ENCODE measurements around the gene MYH6.
A peak's percentile ranks its signal among the peaks of the same experiment; 100 is the strongest.

The MYH6 gene

GRCh38 chr14:23352506-23353432, 55.3 kb downstream of the MYH6 start, which contains the start of gene SLC22A17:
Gene SLC22A17, minus strand, starts transcription at chr14:23352887.
- Histone ChIP-seq H2AK5ac (ENCODE audit: low read length) (peak within 1 kb of the TSS; percentile 3), H3K79me2 (ENCODE audit: control insufficient read depth, insufficient read depth, low read length, poor library complexity) (no peaks in the 10 kb centered on the region), H4K12ac (ENCODE audit: low read depth, low read length) (peak within 1 kb of the TSS; percentile 49), H3K23ac (ENCODE audit: low read length) (no peak within 1 kb of the TSS), H2BK120ac (ENCODE audit: insufficient read depth, low read length, poor library complexity) (no peak within 1 kb of the TSS), H3K9ac (ENCODE audit: low read length) (peak within 1 kb of the TSS; percentile 2), H3K27me3 (ENCODE audit: insufficient read depth, low read length) (peaks cover 2% of the 10 kb centered on the region), H3K4me2 (ENCODE audit: low read length) (peak within 1 kb of the TSS; percentile 88), H3K4ac (ENCODE audit: low read depth, low read length) (no peak within 1 kb of the TSS), H2BK5ac (ENCODE audit: low read depth, low read length, poor library complexity) (no peak within 1 kb of the TSS), H4K8ac (ENCODE audit: low read depth, low read length) (peak within 1 kb of the TSS; percentile 3), H3K4me3 (ENCODE audit: low read depth, low read length) (peak within 1 kb of the TSS; percentile 76), H3K27ac (ENCODE audit: low read depth, low read length) (peak within 1 kb of the TSS; percentile 55), H3K36me3 (ENCODE audit: control insufficient read depth in 1 of 2, insufficient read depth in 2 of 2, low read length in 2 of 2) (peaks cover 13 to 20% of the 10 kb centered on the region in 2 experiments), H3K4me1 (ENCODE audit: control insufficient read depth in 1 of 2, insufficient read depth in 2 of 2, low read length in 2 of 2) (peaks cover 6 to 13% of the 10 kb centered on the region in 2 experiments), H2BK12ac (ENCODE audit: low read length) (no peak within 1 kb of the TSS), H4K91ac (ENCODE audit: low read depth, low read length) (peak within 1 kb of the TSS; percentile 54), H3K18ac (ENCODE audit: low read length) (peak within 1 kb of the TSS; percentile 40), H3K9me3 (ENCODE audit: insufficient read depth, low read depth, low read length) (peaks cover 2% of the 10 kb centered on the region), H3K14ac (ENCODE audit: low read length) (peak within 1 kb of the TSS; percentile 41), H2AFZ (ENCODE audit: insufficient read depth, low read length, poor library complexity) (peak within 1 kb of the TSS; percentile 55), H3K79me1 (ENCODE audit: low read length) (peaks cover 5% of the 10 kb centered on the region)
- WGBS (ENCODE audit: extremely low coverage, insufficient coverage, insufficient read length): no CpG with 5 or more reads among the region's 42 CpGs
- peak; percentile 89 to 91 for DNase-seq

- H3K4ac ChIP-seq (ENCODE audit: low read depth, low read length): no peak overlapping the region
- H3K79me2 ChIP-seq (ENCODE audit: control insufficient read depth, insufficient read depth, low read length, poor library complexity): no peaks in the 10 kb centered on the region
- no peak overlapping the region for H4K8ac ChIP-seq (ENCODE audit: low read depth, low read length)
- peak overlapping the region; percentile 41 for H3K14ac ChIP-seq (ENCODE audit: low read length)
- H3K36me3 ChIP-seq (ENCODE audit: control insufficient read depth in 1 of 2, insufficient read depth in 2 of 2, low read length in 2 of 2): peaks cover 15 to 18% of the 10 kb centered on the region in 2 experiments
- H3K23ac ChIP-seq (ENCODE audit: low read length): no peak overlapping the region
- H3K9me3 ChIP-seq (ENCODE audit: insufficient read depth, low read depth, low read length): peaks cover 2% of the 10 kb centered on the region
- H3K27me3 ChIP-seq (ENCODE audit: insufficient read depth, low read length): peaks cover 2% of the 10 kb centered on the region
- H3K4me2 ChIP-seq (ENCODE audit: low read length): peak overlapping the region; percentile 88
- no peak overlapping the region for H2BK120ac ChIP-seq (ENCODE audit: insufficient read depth, low read length, poor library complexity)
- peak in 1 of 2 donors; percentile 32 for DNase-seq
- H3K18ac ChIP-seq (ENCODE audit: low read length): peak overlapping the region; percentile 40
- no peak overlapping the region for H2BK12ac ChIP-seq (ENCODE audit: low read length)
- peaks cover 5% of the 10 kb centered on the region for H3K79me1 ChIP-seq (ENCODE audit: low read length)
- peak overlapping the region; percentile 49 for H4K12ac ChIP-seq (ENCODE audit: low read depth, low read length)
- H4K91ac ChIP-seq (ENCODE audit: low read depth, low read length): peak overlapping the region; percentile 1
- H3K9ac ChIP-seq (ENCODE audit: low read length): peak overlapping the region; percentile 2
- H3K4me1 ChIP-seq (ENCODE audit: control insufficient read depth in 1 of 2, insufficient read depth in 2 of 2, low read length in 2 of 2): peaks cover 6 to 13% of the 10 kb centered on the region in 2 experiments
- H2AK5ac ChIP-seq (ENCODE audit: low read length): no peak overlapping the region
- no peak overlapping the region for H2BK5ac ChIP-seq (ENCODE audit: low read depth, low read length, poor library complexity)
- peak overlapping the region; percentile 55 for H2AFZ ChIP-seq (ENCODE audit: insufficient read depth, low read length, poor library complexity)
- H3K27ac ChIP-seq (ENCODE audit: low read depth, low read length): no peak overlapping the region
- WGBS (ENCODE audit: extremely low coverage, insufficient coverage, insufficient read length): no CpG with 5 or more reads among the region's 61 CpGs
- H3K4me3 ChIP-seq (ENCODE audit: low read depth, low read length): peak overlapping the region; percentile 76
Measured at GRCh38 chr14:23351681-23352505, 56.2 kb downstream of the MYH6 start.

GRCh38 chr14:23349156-23349845, 58.8 kb downstream of the MYH6 start:
- Histone ChIP-seq H3K79me1 (ENCODE audit: low read length) (peaks cover 5% of the 10 kb centered on the region), H3K4ac (ENCODE audit: low read depth, low read length) (no peak overlapping the region)

GRCh38 chr14:23348297-23348655, 59.8 kb downstream of the MYH6 start:
- Histone ChIP-seq H4K12ac (ENCODE audit: low read depth, low read length) (no peak overlapping the region), H2AK5ac (ENCODE audit: low read length) (no peak overlapping the region), H3K27ac (ENCODE audit: low read depth, low read length) (no peak overlapping the region)

More at GRCh38 chr14:23349156-23349845, 58.8 kb downstream of the MYH6 start:
- H3K36me3 ChIP-seq (ENCODE audit: control insufficient read depth in 1 of 2, insufficient read depth in 2 of 2, low read length in 2 of 2): peaks cover 10 to 12% of the 10 kb centered on the region in 2 experiments
- H3K4me1 ChIP-seq (ENCODE audit: control insufficient read depth in 1 of 2, insufficient read depth in 2 of 2, low read length in 2 of 2): peaks cover 6 to 13% of the 10 kb centered on the region in 2 experiments
- no peak overlapping the region for H3K14ac ChIP-seq (ENCODE audit: low read length)
- no peak overlapping the region for H2BK12ac ChIP-seq (ENCODE audit: low read length)
- no peak overlapping the region for H4K91ac ChIP-seq (ENCODE audit: low read depth, low read length)
- no peak overlapping the region for H3K4me3 ChIP-seq (ENCODE audit: low read depth, low read length)
- H3K4me2 ChIP-seq (ENCODE audit: low read length): no peak overlapping the region
- no peak overlapping the region for H3K18ac ChIP-seq (ENCODE audit: low read length)
- H4K12ac ChIP-seq (ENCODE audit: low read depth, low read length): no peak overlapping the region
- H3K23ac ChIP-seq (ENCODE audit: low read length): no peak overlapping the region
- H2BK5ac ChIP-seq (ENCODE audit: low read depth, low read length, poor library complexity): no peak overlapping the region
- peaks cover 2% of the 10 kb centered on the region for H3K9me3 ChIP-seq (ENCODE audit: insufficient read depth, low read depth, low read length)
- H3K79me2 ChIP-seq (ENCODE audit: control insufficient read depth, insufficient read depth, low read length, poor library complexity): no peaks in the 10 kb centered on the region
- WGBS (ENCODE audit: extremely low coverage, insufficient coverage, insufficient read length): no CpG with 5 or more reads among the region's 8 CpGs
- no peak for DNase-seq
- no peak overlapping the region for H2BK120ac ChIP-seq (ENCODE audit: insufficient read depth, low read length, poor library complexity)
- H4K8ac ChIP-seq (ENCODE audit: low read depth, low read length): no peak overlapping the region
- H2AFZ ChIP-seq (ENCODE audit: insufficient read depth, low read length, poor library complexity): no peak overlapping the region
- no peak overlapping the region for H3K27ac ChIP-seq (ENCODE audit: low read depth, low read length)
- no peak overlapping the region for H3K9ac ChIP-seq (ENCODE audit: low read length)
- H3K27me3 ChIP-seq (ENCODE audit: insufficient read depth, low read length): peaks cover 2% of the 10 kb centered on the region
- no peak overlapping the region for H2AK5ac ChIP-seq (ENCODE audit: low read length)

More at GRCh38 chr14:23348297-23348655, 59.8 kb downstream of the MYH6 start:
- H2AFZ ChIP-seq (ENCODE audit: insufficient read depth, low read length, poor library complexity): no peak overlapping the region
- H2BK5ac ChIP-seq (ENCODE audit: low read depth, low read length, poor library complexity): no peak overlapping the region
- H3K4me1 ChIP-seq (ENCODE audit: control insufficient read depth in 1 of 2, insufficient read depth in 2 of 2, low read length in 2 of 2): peaks cover 5 to 10% of the 10 kb centered on the region in 2 experiments
- no peak overlapping the region for H4K8ac ChIP-seq (ENCODE audit: low read depth, low read length)
- no peak overlapping the region for H2BK12ac ChIP-seq (ENCODE audit: low read length)
- no peak overlapping the region for H2BK120ac ChIP-seq (ENCODE audit: insufficient read depth, low read length, poor library complexity)
- peaks cover 10 to 12% of the 10 kb centered on the region in 2 experiments for H3K36me3 ChIP-seq (ENCODE audit: control insufficient read depth in 1 of 2, insufficient read depth in 2 of 2, low read length in 2 of 2)
- H3K14ac ChIP-seq (ENCODE audit: low read length): no peak overlapping the region
- H3K4ac ChIP-seq (ENCODE audit: low read depth, low read length): no peak overlapping the region
- H3K79me1 ChIP-seq (ENCODE audit: low read length): peaks cover 5% of the 10 kb centered on the region
- H3K4me2 ChIP-seq (ENCODE audit: low read length): no peak overlapping the region
- H3K4me3 ChIP-seq (ENCODE audit: low read depth, low read length): no peak overlapping the region
- WGBS (ENCODE audit: extremely low coverage, insufficient coverage, insufficient read length): no CpG with 5 or more reads among the region's 6 CpGs
- H4K91ac ChIP-seq (ENCODE audit: low read depth, low read length): no peak overlapping the region
- H3K18ac ChIP-seq (ENCODE audit: low read length): no peak overlapping the region
- peaks cover 2% of the 10 kb centered on the region for H3K27me3 ChIP-seq (ENCODE audit: insufficient read depth, low read length)
- peaks cover 2% of the 10 kb centered on the region for H3K9me3 ChIP-seq (ENCODE audit: insufficient read depth, low read depth, low read length)
- no peak for DNase-seq
- no peak overlapping the region for H3K9ac ChIP-seq (ENCODE audit: low read length)
- no peak overlapping the region for H3K23ac ChIP-seq (ENCODE audit: low read length)
- no peaks in the 10 kb centered on the region for H3K79me2 ChIP-seq (ENCODE audit: control insufficient read depth, insufficient read depth, low read length, poor library complexity)

Measured in trophoblast cell (in vitro differentiated cells and primary cell).